SU-DHL-6 (cell line): Measurements from ENCODE around the gene AIP.

Experiments used
- EZH2phosphoT487 ChIP-seq: fragments of 200-600 bp; sonication (generic), shearing (Covaris generic); conservative IDR thresholded peaks from 2 replicates; pipeline ENCODE4 v1.6.1; 2018; ENCODE audit warnings: mild to moderate bottlenecking, antibody characterized with exemption, low read length, moderate library complexity, mixed read lengths
- TF ChIP-seq, protein P1 (sequence below): fragments of 200-600 bp; sonication (generic); IDR thresholded peaks from one replicate; pipeline ENCODE4 v1.5.1; 2017; ENCODE audit warnings: antibody characterized with exemption, mild to moderate bottlenecking, low read length, moderate library complexity; ENCODE audit not compliant: insufficient read depth, poor library complexity, severe bottlenecking

DNA sequence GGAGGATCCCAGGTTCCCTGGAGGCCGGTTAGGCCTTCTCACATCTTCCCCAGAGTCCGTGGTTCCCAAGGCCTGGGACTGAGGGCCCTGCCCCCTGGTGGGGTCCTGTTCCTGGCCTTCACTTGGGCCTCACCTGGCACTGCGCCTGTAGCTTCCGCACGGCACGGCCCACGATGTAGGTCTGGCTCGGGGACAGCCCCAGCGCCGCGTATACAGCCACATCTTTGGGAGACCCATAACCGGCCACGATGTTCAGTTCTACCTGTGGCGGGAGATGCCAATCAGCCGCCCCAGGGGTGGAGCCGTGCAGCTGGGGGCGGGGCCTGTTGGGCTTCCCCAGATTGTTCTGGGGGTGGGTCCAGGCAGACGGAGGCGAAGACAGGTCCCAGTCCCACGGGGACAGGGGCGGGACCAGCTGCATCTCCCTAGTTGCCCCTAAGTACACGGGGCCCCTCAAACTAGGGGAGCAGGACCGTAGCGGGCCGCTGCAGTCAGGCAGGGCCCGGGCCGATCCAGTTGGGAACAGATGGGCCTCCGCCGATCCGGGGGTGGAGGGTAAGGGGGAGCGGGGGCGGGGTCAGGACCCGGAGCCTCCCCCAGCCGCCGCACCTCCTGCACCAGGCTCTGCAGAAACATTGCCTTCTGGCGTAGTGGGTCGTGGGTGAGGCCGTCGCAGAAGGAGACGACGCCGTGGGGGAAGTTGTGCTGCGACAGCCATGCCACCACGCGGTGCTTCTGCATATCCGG, 10.1 kb downstream of the AIP start:
- TF ChIP-seq, protein P1, sequence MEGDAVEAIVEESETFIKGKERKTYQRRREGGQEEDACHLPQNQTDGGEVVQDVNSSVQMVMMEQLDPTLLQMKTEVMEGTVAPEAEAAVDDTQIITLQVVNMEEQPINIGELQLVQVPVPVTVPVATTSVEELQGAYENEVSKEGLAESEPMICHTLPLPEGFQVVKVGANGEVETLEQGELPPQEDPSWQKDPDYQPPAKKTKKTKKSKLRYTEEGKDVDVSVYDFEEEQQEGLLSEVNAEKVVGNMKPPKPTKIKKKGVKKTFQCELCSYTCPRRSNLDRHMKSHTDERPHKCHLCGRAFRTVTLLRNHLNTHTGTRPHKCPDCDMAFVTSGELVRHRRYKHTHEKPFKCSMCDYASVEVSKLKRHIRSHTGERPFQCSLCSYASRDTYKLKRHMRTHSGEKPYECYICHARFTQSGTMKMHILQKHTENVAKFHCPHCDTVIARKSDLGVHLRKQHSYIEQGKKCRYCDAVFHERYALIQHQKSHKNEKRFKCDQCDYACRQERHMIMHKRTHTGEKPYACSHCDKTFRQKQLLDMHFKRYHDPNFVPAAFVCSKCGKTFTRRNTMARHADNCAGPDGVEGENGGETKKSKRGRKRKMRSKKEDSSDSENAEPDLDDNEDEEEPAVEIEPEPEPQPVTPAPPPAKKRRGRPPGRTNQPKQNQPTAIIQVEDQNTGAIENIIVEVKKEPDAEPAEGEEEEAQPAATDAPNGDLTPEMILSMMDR: no peak
- no peak for TF ChIP-seq EZH2phosphoT487
